Vagina (tissue), 2 donors: Measurements from ENCODE around the gene HNMT.

Experiments used
- POLR2A ChIP-seq, 2 donors: fragments of 450-650 bp; IDR thresholded peaks; one replicate each; pipeline ENCODE4 v1.6.1; 2017; ENCODE audit warnings: antibody characterized with exemption in 2 of 2, mild to moderate bottlenecking in 2 of 2, moderate library complexity in 2 of 2
- TF ChIP-seq, protein P1 (sequence below), 3 experiments: fragments of 450-650 bp in 2 of 3; fragments of 200-600 bp in 1 of 3; sonication (generic) in 1 of 3; IDR thresholded peaks; one replicate each; pipeline ENCODE4 v1.5.1; 2017 to 2019; ENCODE audit warnings: antibody characterized with exemption in 3 of 3, mild to moderate bottlenecking in 2 of 3, moderate library complexity in 2 of 3

DNA sequence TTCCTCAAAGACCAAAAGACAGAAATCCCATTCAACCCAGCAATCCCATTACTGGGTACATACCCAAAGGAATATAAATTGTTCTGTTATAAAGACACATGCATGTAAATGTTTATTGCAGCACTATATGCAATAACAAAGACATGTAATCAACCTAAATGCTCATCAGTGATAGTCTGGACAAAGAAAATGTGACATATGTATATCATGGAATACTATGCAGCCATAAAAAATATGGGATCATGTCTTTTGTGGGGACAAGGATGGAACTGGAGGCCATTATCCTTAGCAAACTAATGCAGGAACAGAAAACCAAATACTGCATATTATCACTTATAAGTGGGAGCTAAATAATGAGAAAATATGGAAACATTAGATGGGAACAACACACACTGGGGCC, 2.7 kb upstream of the HNMT start:
- TF ChIP-seq, protein P1, sequence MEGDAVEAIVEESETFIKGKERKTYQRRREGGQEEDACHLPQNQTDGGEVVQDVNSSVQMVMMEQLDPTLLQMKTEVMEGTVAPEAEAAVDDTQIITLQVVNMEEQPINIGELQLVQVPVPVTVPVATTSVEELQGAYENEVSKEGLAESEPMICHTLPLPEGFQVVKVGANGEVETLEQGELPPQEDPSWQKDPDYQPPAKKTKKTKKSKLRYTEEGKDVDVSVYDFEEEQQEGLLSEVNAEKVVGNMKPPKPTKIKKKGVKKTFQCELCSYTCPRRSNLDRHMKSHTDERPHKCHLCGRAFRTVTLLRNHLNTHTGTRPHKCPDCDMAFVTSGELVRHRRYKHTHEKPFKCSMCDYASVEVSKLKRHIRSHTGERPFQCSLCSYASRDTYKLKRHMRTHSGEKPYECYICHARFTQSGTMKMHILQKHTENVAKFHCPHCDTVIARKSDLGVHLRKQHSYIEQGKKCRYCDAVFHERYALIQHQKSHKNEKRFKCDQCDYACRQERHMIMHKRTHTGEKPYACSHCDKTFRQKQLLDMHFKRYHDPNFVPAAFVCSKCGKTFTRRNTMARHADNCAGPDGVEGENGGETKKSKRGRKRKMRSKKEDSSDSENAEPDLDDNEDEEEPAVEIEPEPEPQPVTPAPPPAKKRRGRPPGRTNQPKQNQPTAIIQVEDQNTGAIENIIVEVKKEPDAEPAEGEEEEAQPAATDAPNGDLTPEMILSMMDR (IDR thresholded peaks at IDR 0.05) = no peak
- TF ChIP-seq POLR2A (IDR thresholded peaks at IDR 0.05) = no peak
